Suprapubic skin (tissue), 4 donors: ENCODE data around the gene KRTAP10-3. TPM values are rescaled to one million over a fixed set of nuclear protein-coding genes. Genes with fewer than 3 reads are reported as not detected.

Source experiments
- DNase-seq, 2 donors: peaks; one replicate each; pipeline ENCODE4 v3.0.0-alpha.2; 2019; ENCODE audit warnings: low spot score in 2 of 2
- H3K27ac ChIP-seq: fragments of 200-600 bp; sonication (generic); one replicate; pipeline ENCODE4 v1.5.1; 2019
- H3K27me3 ChIP-seq: fragments of 200-600 bp; sonication (generic); one replicate; pipeline ENCODE4 v1.5.1; 2019
- H3K36me3 ChIP-seq: fragments of 200-600 bp; sonication (generic); one replicate; pipeline ENCODE4 v1.5.1; 2019
- H3K4me1 ChIP-seq: fragments of 200-600 bp; sonication (generic); one replicate; pipeline ENCODE4 v1.5.1; 2019
- H3K4me3 ChIP-seq: fragments of 200-600 bp; sonication (generic); one replicate; pipeline ENCODE4 v1.5.1; 2019; ENCODE audit warnings: mild to moderate bottlenecking
- H3K9me3 ChIP-seq: fragments of 200-600 bp; sonication (generic); one replicate; pipeline ENCODE4 v1.5.1; 2019
- CTCF ChIP-seq, 2 donors: fragments of 200-600 bp in 1 of 2; fragments of 450-650 bp in 1 of 2; sonication (generic) in 1 of 2; IDR thresholded peaks; one replicate each; pipeline ENCODE4 v1.5.1; 2016 to 2019; ENCODE audit warnings: antibody characterized with exemption in 2 of 2, mild to moderate bottlenecking in 1 of 2, moderate library complexity in 1 of 2
- EP300 ChIP-seq: sonication (generic); formaldehyde crosslinking; IDR thresholded peaks from one replicate; pipeline ENCODE4 v1.6.1; 2017; ENCODE audit warnings: antibody characterized with exemption
- POLR2A ChIP-seq, 2 donors: fragments of 450-650 bp; IDR thresholded peaks; one replicate each; pipeline ENCODE4 v1.6.1; 2017; ENCODE audit warnings: antibody characterized with exemption in 2 of 2, mild to moderate bottlenecking in 2 of 2, moderate library complexity in 2 of 2
- POLR2AphosphoS5 ChIP-seq, 3 donors: sonication (generic); formaldehyde crosslinking; IDR thresholded peaks; one replicate each; pipeline ENCODE4 v1.6.1; 2017; ENCODE audit warnings: antibody characterized with exemption in 3 of 3
- WGBS: methylation state at CpG from one replicate; pipeline ENCODE4 v1.1.5; 2018; 5-methylcytosine and 5-hydroxymethylcytosine counted together
- total RNA-seq, 4 donors: library from RNA; depleted of rRNA; stranded (reverse); fragments of >200 nt; gene quantifications; one replicate each; pipeline ENCODE4 v1.1.0, GENCODE V29; 2016

KRTAP10-3 gene
- total RNA-seq, 4 donors from 2014 or later = 1.1 to 5.8 (median 3.3) TPM; not detected in 1

- H3K27ac ChIP-seq = no peak overlapping the region
- H3K36me3 ChIP-seq = no peaks in the 10 kb centered on the region
- peak in 1 of 2 donors; percentile 43 for DNase-seq
- H3K4me1 ChIP-seq = peaks cover 10% of the 10 kb centered on the region
- no peaks in the 10 kb centered on the region for H3K9me3 ChIP-seq
- H3K27me3 ChIP-seq = peaks cover 29% of the 10 kb centered on the region
- TF ChIP-seq POLR2AphosphoS5 (IDR thresholded peaks at IDR 0.05) = no peak
- no peak for TF ChIP-seq EP300
- TF ChIP-seq CTCF (IDR thresholded peaks at IDR 0.05) = no peak
- TF ChIP-seq POLR2A (IDR thresholded peaks at IDR 0.05) = no peak
- no peak overlapping the region for H3K4me3 ChIP-seq
- WGBS = 56% methylated on average over 4 of the region's 9 CpGs
Measured at GRCh38 chr21:44596068-44596725, 37.6 kb upstream of the KRTAP10-3 start.

GRCh38 chr21:44595524-44595923, 36.9 kb upstream of the KRTAP10-3 start:
- H3K27ac ChIP-seq = no peak overlapping the region
- H3K4me3 ChIP-seq = no peak overlapping the region
- no peak for TF ChIP-seq POLR2AphosphoS5 (IDR thresholded peaks at IDR 0.05)
- no peak for TF ChIP-seq POLR2A (IDR thresholded peaks at IDR 0.05)
- no peak for TF ChIP-seq EP300
- TF ChIP-seq CTCF (IDR thresholded peaks at IDR 0.05) = no peak
- peaks cover 34% of the 10 kb centered on the region for H3K27me3 ChIP-seq
- H3K36me3 ChIP-seq = no peaks in the 10 kb centered on the region
- H3K9me3 ChIP-seq = no peaks in the 10 kb centered on the region
- peaks cover 10% of the 10 kb centered on the region for H3K4me1 ChIP-seq
- DNase-seq = no peak
- WGBS = 71% methylated on average over 6 of the region's 6 CpGs

GRCh38 chr21:44594406-44594916, 35.9 kb upstream of the KRTAP10-3 start:
- peak in 1 of 2 donors; percentile 68 for DNase-seq
- peaks cover 10% of the 10 kb centered on the region for H3K4me1 ChIP-seq
- no peak overlapping the region for H3K4me3 ChIP-seq
- no peaks in the 10 kb centered on the region for H3K9me3 ChIP-seq
- no peak overlapping the region for H3K27ac ChIP-seq
- WGBS = 79% methylated on average over 12 of the region's 12 CpGs
- TF ChIP-seq POLR2AphosphoS5 (IDR thresholded peaks at IDR 0.05) (no peak), POLR2A (IDR thresholded peaks at IDR 0.05) (no peak), EP300 (no peak), CTCF (IDR thresholded peaks at IDR 0.05) (no peak)
- H3K27me3 ChIP-seq = peaks cover 38% of the 10 kb centered on the region
- no peaks in the 10 kb centered on the region for H3K36me3 ChIP-seq

- 47% methylated on average over 17 of the region's 20 CpGs for WGBS
- peak in 1 of 2 donors; percentile 35 for DNase-seq
- Histone ChIP-seq H3K4me1 (peaks cover 10% of the 10 kb centered on the region), H3K36me3 (no peaks in the 10 kb centered on the region), H3K27me3 (peaks cover 38% of the 10 kb centered on the region), H3K4me3 (no peak overlapping the region), H3K27ac (no peak overlapping the region), H3K9me3 (no peaks in the 10 kb centered on the region)
- TF ChIP-seq POLR2A (IDR thresholded peaks at IDR 0.05) = no peak
- TF ChIP-seq EP300 = no peak
- no peak for TF ChIP-seq POLR2AphosphoS5 (IDR thresholded peaks at IDR 0.05)
- no peak for TF ChIP-seq CTCF (IDR thresholded peaks at IDR 0.05)
Measured at GRCh38 chr21:44593598-44594405, 35.2 kb upstream of the KRTAP10-3 start.
